MM.1S (cell line): ENCODE results near the gene CXXC4.

Source experiments
- DNase-seq: peaks from one replicate; pipeline ENCODE4 v3.0.0-alpha.2; 2015
- H2AFZ ChIP-seq: fragments of 300-600 bp; sonication (generic); 2 replicates; pipeline ENCODE4 v1.6.0; 2016; ENCODE audit warnings: antibody characterized with exemption, low read length
- H3F3A ChIP-seq: fragments of 300-600 bp; sonication (generic); 2 replicates; pipeline ENCODE4 v1.6.1; 2016; ENCODE audit warnings: mild to moderate bottlenecking, antibody characterized with exemption, low read length, moderate library complexity, mixed read lengths; ENCODE audit not compliant: insufficient read depth
- H3K27ac ChIP-seq: fragments of 300-600 bp; sonication (generic); 2 replicates; pipeline ENCODE4 v1.5.1; 2016; ENCODE audit warnings: mild to moderate bottlenecking, low read length
- H3K27me3 ChIP-seq: fragments of 300-600 bp; sonication (generic); replicated peaks from 2 replicates; pipeline ENCODE4 v1.6.0; 2016; ENCODE audit warnings: low read length; ENCODE audit not compliant: insufficient read depth
- H3K36me3 ChIP-seq: fragments of 300-600 bp; sonication (generic); replicated peaks from 2 replicates; pipeline ENCODE4 v1.6.1; 2016; ENCODE audit warnings: mild to moderate bottlenecking, low read length, mixed read lengths; ENCODE audit not compliant: insufficient read depth
- H3K4me1 ChIP-seq: fragments of 300-600 bp; sonication (generic); 2 replicates; pipeline ENCODE4 v1.6.1; 2016; ENCODE audit warnings: low read length, mixed read lengths
- H3K4me2 ChIP-seq: fragments of 300-600 bp; sonication (generic); 2 replicates; pipeline ENCODE4 v1.6.0; 2016; ENCODE audit warnings: low read depth, low read length
- H3K4me3 ChIP-seq: fragments of 300-600 bp; sonication (generic); 2 replicates; pipeline ENCODE4 v1.5.1; 2016; ENCODE audit warnings: low read length, mixed read lengths
- H3K79me2 ChIP-seq: fragments of 300-600 bp; sonication (generic); 2 replicates; pipeline ENCODE4 v1.6.1; 2016; ENCODE audit warnings: mixed run types, low read length, mixed read lengths
- H3K9ac ChIP-seq: fragments of 300-600 bp; sonication (generic); 2 replicates; pipeline ENCODE4 v1.6.1; 2016; ENCODE audit warnings: low read length, mixed read lengths
- H3K9me2 ChIP-seq: fragments of 300-600 bp; sonication (generic); replicated peaks from 2 replicates; pipeline ENCODE4 v1.6.1; 2016; ENCODE audit warnings: mild to moderate bottlenecking, low read length, mixed read lengths; ENCODE audit not compliant: insufficient read depth
- H3K9me3 ChIP-seq: fragments of 300-600 bp; sonication (generic); replicated peaks from 2 replicates; pipeline ENCODE4 v1.6.1; 2016; ENCODE audit warnings: mild to moderate bottlenecking, low read length, mixed read lengths; ENCODE audit not compliant: insufficient read depth
- H4K20me1 ChIP-seq: fragments of 300-600 bp; sonication (generic); 2 replicates; pipeline ENCODE4 v1.6.1; 2016; ENCODE audit warnings: mild to moderate bottlenecking, low read length, moderate library complexity, mixed read lengths; ENCODE audit not compliant: insufficient read depth
- CTCF ChIP-seq: fragments of 300-600 bp; sonication (generic); IDR thresholded peaks from 2 replicates; pipeline ENCODE4 v1.5.1; 2016; ENCODE audit warnings: antibody characterized with exemption, low read length, mixed read lengths
- EZH2 ChIP-seq: fragments of 300-600 bp; sonication (generic); optimal IDR thresholded peaks from 2 replicates; pipeline ENCODE3; 2017; ENCODE audit warnings: low read depth, mild to moderate bottlenecking, antibody characterized with exemption, low read length, mixed read lengths
- EZH2phosphoT487 ChIP-seq: fragments of 300-600 bp; sonication (generic); IDR thresholded peaks from 2 replicates; pipeline ENCODE4 v1.6.1; 2018; ENCODE audit warnings: antibody characterized with exemption, low read length

CXXC4 gene

GRCh38 chr4:104469794-104470193 lies 24.9 kb downstream of the CXXC4 start:
- Histone ChIP-seq H3K9me2 (no peaks in the 10 kb centered on the region), H3K27me3 (no peaks in the 10 kb centered on the region), H3K27ac (no peak overlapping the region), H3K9me3 (no peaks in the 10 kb centered on the region), H3K4me2 (no peak overlapping the region), H3K79me2 (no peaks in the 10 kb centered on the region), H4K20me1 (no peaks in the 10 kb centered on the region), H3K9ac (no peak overlapping the region), H3K4me3 (no peak overlapping the region), H3F3A (no peaks in the 10 kb centered on the region), H3K36me3 (no peaks in the 10 kb centered on the region), H3K4me1 (peaks cover 20% of the 10 kb centered on the region), H2AFZ (no peak overlapping the region)
- no peak for DNase-seq
- TF ChIP-seq EZH2 (no peak), CTCF (no peak), EZH2phosphoT487 (no peak)

GRCh38 chr4:104465619-104466018 lies 29.1 kb downstream of the CXXC4 start:
- no peaks in the 10 kb centered on the region for H3F3A ChIP-seq
- no peak overlapping the region for H3K9ac ChIP-seq
- H3K4me1 ChIP-seq = peaks cover 2% of the 10 kb centered on the region; the same call in 1 of the 2 replicates
- H2AFZ ChIP-seq = no peak overlapping the region
- H3K36me3 ChIP-seq = no peaks in the 10 kb centered on the region
- no peak overlapping the region for H3K27ac ChIP-seq
- no peaks in the 10 kb centered on the region for H4K20me1 ChIP-seq
- no peaks in the 10 kb centered on the region for H3K9me3 ChIP-seq
- TF ChIP-seq EZH2 = no peak
- no peak for TF ChIP-seq EZH2phosphoT487
- no peak for TF ChIP-seq CTCF
- H3K4me2 ChIP-seq = no peak overlapping the region
- no peak for DNase-seq
- H3K4me3 ChIP-seq = no peak overlapping the region
- H3K79me2 ChIP-seq = no peaks in the 10 kb centered on the region
- no peaks in the 10 kb centered on the region for H3K27me3 ChIP-seq
- no peaks in the 10 kb centered on the region for H3K9me2 ChIP-seq

GRCh38 chr4:104465201-104465600 lies 29.5 kb downstream of the CXXC4 start:
- Histone ChIP-seq H3K79me2 (no peaks in the 10 kb centered on the region), H3K4me3 (no peak overlapping the region), H3K4me1 (no peaks in the 10 kb centered on the region), H4K20me1 (no peaks in the 10 kb centered on the region), H3K4me2 (no peak overlapping the region), H3K27ac (no peak overlapping the region), H2AFZ (no peak overlapping the region), H3K9ac (no peak overlapping the region), H3K9me2 (no peaks in the 10 kb centered on the region), H3K27me3 (no peaks in the 10 kb centered on the region), H3F3A (no peaks in the 10 kb centered on the region), H3K9me3 (no peaks in the 10 kb centered on the region), H3K36me3 (no peaks in the 10 kb centered on the region)
- TF ChIP-seq EZH2phosphoT487 = no peak
- TF ChIP-seq CTCF = no peak
- no peak for TF ChIP-seq EZH2
- no peak for DNase-seq
